Neural progenitor cell (in vitro differentiated cells): ENCODE measurements around the gene NGRN. TPM values are rescaled to one million over a fixed set of nuclear protein-coding genes. Genes with fewer than 3 reads are reported as not detected.
"Not testable (repeated sequence)": the region's sequence is repeated elsewhere in the genome, so short reads cannot be mapped to it uniquely, and the experiment has no call there.

Experiments
- DNase-seq: peaks from one replicate; pipeline ENCODE4 v3.0.0-alpha.2; 2016; ENCODE audit warnings: low spot score
- H2AFZ ChIP-seq: fragments of 200-600 bp; sonication (generic); replicated peaks from 2 replicates; pipeline ENCODE4 v1.6.1; 2016; ENCODE audit warnings: antibody characterized with exemption
- H3F3A ChIP-seq: fragments of 200-600 bp; sonication (generic); 2 replicates; pipeline ENCODE4 v1.6.1; 2016; ENCODE audit warnings: antibody characterized with exemption, low read depth
- H3K27ac ChIP-seq: fragments of 200-600 bp; sonication (generic); 2 replicates; pipeline ENCODE4 v1.5.1; 2016; ENCODE audit warnings: mild to moderate bottlenecking
- H3K27me3 ChIP-seq: fragments of 200-600 bp; sonication (generic); 2 replicates; pipeline ENCODE4 v1.6.1; 2016; ENCODE audit warnings: mild to moderate bottlenecking, moderate library complexity
- H3K36me3 ChIP-seq: fragments of 200-600 bp; sonication (generic); 2 replicates; pipeline ENCODE4 v1.5.1; 2016
- H3K4me1 ChIP-seq: fragments of 200-600 bp; sonication (generic); 2 replicates; pipeline ENCODE4 v1.6.1; 2016; ENCODE audit warnings: mixed run types
- H3K4me2 ChIP-seq: fragments of 200-600 bp; sonication (generic); 2 replicates; pipeline ENCODE4 v1.6.1; 2016
- H3K4me3 ChIP-seq: fragments of 200-600 bp; sonication (generic); 2 replicates; pipeline ENCODE4 v1.5.1; 2016
- H3K79me2 ChIP-seq: fragments of 200-600 bp; sonication (generic); 2 replicates; pipeline ENCODE4 v1.6.1; 2016; ENCODE audit warnings: low read depth
- H3K9ac ChIP-seq: fragments of 200-600 bp; sonication (generic); 2 replicates; pipeline ENCODE4 v1.6.1; 2016
- H3K9me3 ChIP-seq: fragments of 200-600 bp; sonication (generic); 2 replicates; pipeline ENCODE4 v1.5.1; 2016; ENCODE audit warnings: low read depth
- H4K20me1 ChIP-seq: fragments of 200-600 bp; sonication (generic); 2 replicates; pipeline ENCODE4 v1.6.1; 2016; ENCODE audit warnings: low read depth
- H3K27ac Mint-ChIP-seq: 3 replicates; pipeline ENCODE4 v1.8.0; 2021; ENCODE audit warnings: mixed read lengths
- H3K27me3 Mint-ChIP-seq: 2 replicates; pipeline ENCODE4 v1.8.0; 2022; ENCODE audit warnings: low read depth, mild to moderate bottlenecking, inconsistent platforms, moderate library complexity, mixed read lengths; ENCODE audit not compliant: insufficient read depth
- H3K36me3 Mint-ChIP-seq: 3 replicates; pipeline ENCODE4 v1.8.0; 2021; ENCODE audit warnings: mixed read lengths
- H3K4me1 Mint-ChIP-seq: 3 replicates; pipeline ENCODE4 v1.8.0; 2021; ENCODE audit warnings: mixed read lengths
- H3K4me3 Mint-ChIP-seq: 3 replicates; pipeline ENCODE4 v1.8.0; 2021; ENCODE audit warnings: mild to moderate bottlenecking, moderate library complexity, mixed read lengths
- H3K9me3 Mint-ChIP-seq: 3 replicates; pipeline ENCODE4 v1.8.0; 2020; ENCODE audit warnings: mixed read lengths
- EZH2 ChIP-seq: fragments of 200-600 bp; sonication (generic); IDR thresholded peaks from 2 replicates; pipeline ENCODE4 v1.6.1; 2017; ENCODE audit warnings: antibody characterized with exemption, mild to moderate bottlenecking, moderate library complexity
- EZH2phosphoT487 ChIP-seq: fragments of 200-600 bp; sonication (generic); IDR thresholded peaks from 2 replicates; pipeline ENCODE4 v1.6.1; 2017; ENCODE audit warnings: antibody characterized with exemption
- total RNA-seq: library from RNA; depleted of rRNA; stranded (reverse); fragments of >200 nt; gene quantifications from 2 replicates; pipeline ENCODE4 v1.2.3, GENCODE V29; 2015; ENCODE audit warnings: low replicate concordance
- TF ChIP-seq, protein P1 (sequence below): fragments of 200-600 bp; sonication (generic); IDR thresholded peaks from 2 replicates; pipeline ENCODE4 v1.5.1; 2017; ENCODE audit warnings: antibody characterized with exemption, mild to moderate bottlenecking

NGRN gene
- total RNA-seq, 1 donor from 2014 or later: 47.8 TPM

DNA sequence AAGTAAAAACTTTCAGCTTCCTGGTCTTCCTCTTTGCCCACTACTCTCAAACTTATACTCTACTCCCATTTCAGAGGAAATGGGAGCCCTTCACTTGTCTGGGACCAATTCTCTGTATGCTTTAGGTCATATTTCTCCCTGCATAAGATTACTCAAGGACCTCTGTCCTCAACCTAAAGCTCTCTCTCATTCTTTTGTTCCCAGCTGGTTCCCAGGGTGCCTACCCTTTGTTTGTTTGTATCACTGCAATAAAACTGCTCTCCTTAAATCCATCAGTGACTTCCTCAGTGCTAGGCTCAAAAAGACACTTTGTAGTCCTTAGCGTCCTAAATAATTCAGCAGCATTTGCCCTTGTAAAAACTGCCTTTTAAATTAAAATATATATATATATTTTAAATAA lies 2.9 kb downstream of the NGRN start:
- peaks cover 17% of the 10 kb centered on the region for H3F3A ChIP-seq
- no peaks in the 10 kb centered on the region for H3K27me3 ChIP-seq
- H3K4me2 ChIP-seq: peak overlapping the region; percentile 86
- H3K9me3 ChIP-seq: no peaks in the 10 kb centered on the region
- no peak overlapping the region for H3K9ac ChIP-seq
- H3K4me3 Mint-ChIP-seq: peak overlapping the region; percentile 68
- H3K9me3 Mint-ChIP-seq: no peaks in the 10 kb centered on the region
- H3K27me3 Mint-ChIP-seq: peaks cover 2% of the 10 kb centered on the region
- peak overlapping the region; percentile 58 for H3K4me3 ChIP-seq
- peaks cover 24% of the 10 kb centered on the region for H3K4me1 ChIP-seq
- peaks cover 25% of the 10 kb centered on the region for H3K36me3 Mint-ChIP-seq
- peak overlapping the region; percentile 18 for H3K27ac ChIP-seq
- peaks cover 60% of the 10 kb centered on the region for H3K79me2 ChIP-seq
- H3K4me1 Mint-ChIP-seq: peaks cover 27% of the 10 kb centered on the region
- peaks cover 34% of the 10 kb centered on the region for H4K20me1 ChIP-seq
- DNase-seq: peak; percentile 64
- H3K27ac Mint-ChIP-seq: no peak overlapping the region
- TF ChIP-seq EZH2 (no peak), EZH2phosphoT487 (no peak)
- TF ChIP-seq, protein P1, sequence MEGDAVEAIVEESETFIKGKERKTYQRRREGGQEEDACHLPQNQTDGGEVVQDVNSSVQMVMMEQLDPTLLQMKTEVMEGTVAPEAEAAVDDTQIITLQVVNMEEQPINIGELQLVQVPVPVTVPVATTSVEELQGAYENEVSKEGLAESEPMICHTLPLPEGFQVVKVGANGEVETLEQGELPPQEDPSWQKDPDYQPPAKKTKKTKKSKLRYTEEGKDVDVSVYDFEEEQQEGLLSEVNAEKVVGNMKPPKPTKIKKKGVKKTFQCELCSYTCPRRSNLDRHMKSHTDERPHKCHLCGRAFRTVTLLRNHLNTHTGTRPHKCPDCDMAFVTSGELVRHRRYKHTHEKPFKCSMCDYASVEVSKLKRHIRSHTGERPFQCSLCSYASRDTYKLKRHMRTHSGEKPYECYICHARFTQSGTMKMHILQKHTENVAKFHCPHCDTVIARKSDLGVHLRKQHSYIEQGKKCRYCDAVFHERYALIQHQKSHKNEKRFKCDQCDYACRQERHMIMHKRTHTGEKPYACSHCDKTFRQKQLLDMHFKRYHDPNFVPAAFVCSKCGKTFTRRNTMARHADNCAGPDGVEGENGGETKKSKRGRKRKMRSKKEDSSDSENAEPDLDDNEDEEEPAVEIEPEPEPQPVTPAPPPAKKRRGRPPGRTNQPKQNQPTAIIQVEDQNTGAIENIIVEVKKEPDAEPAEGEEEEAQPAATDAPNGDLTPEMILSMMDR: no peak
- H3K36me3 ChIP-seq: peaks cover 3% of the 10 kb centered on the region
- H2AFZ ChIP-seq: no peak overlapping the region

DNA sequence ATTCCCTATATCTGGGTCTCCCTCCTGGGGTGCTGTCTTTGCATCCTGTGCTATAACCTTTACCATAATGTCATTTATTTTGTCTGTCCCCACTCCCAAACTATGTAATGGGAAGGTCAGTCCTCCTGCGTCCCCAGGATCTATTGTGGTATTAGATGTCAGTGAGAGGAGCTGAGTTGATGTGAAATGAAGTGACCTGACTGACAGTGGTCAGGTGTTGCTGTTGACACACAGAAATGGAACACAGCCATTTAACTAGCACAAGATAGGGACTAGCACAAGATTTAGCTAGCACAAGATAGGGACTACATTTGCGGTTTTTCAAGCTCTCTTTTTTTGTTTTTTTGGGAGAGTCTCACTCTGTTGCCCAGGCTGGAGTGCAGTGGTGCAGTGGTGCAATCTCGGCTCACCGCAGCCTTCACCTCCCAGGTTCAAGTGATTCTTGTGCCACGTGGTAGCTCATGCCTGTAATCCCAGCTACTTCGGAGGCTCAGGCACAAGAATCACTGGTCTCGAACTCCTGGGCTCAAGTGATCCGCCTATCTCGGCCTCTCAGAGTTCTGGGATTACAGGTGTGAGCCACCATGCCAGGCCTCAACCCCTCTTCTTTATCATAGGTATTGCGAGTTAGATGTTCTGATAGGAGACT lies 5.2 kb downstream of the NGRN start:
- no peak for DNase-seq
- H3K4me1 Mint-ChIP-seq: peaks cover 22% of the 10 kb centered on the region
- H3K9me3 Mint-ChIP-seq: peaks cover 2% of the 10 kb centered on the region
- Histone ChIP-seq H3F3A (peaks cover 17% of the 10 kb centered on the region), H3K4me1 (peaks cover 20% of the 10 kb centered on the region), H3K4me2 (no peak overlapping the region), H4K20me1 (peaks cover 34% of the 10 kb centered on the region), H3K9ac (no peak overlapping the region), H3K4me3 (no peak overlapping the region), H2AFZ (no peak overlapping the region), H3K36me3 (peaks cover 3% of the 10 kb centered on the region), H3K79me2 (peaks cover 60% of the 10 kb centered on the region), H3K27ac (no peak overlapping the region), H3K27me3 (no peaks in the 10 kb centered on the region), H3K9me3 (no peaks in the 10 kb centered on the region)
- no peak overlapping the region for H3K27ac Mint-ChIP-seq
- H3K4me3 Mint-ChIP-seq: no peak overlapping the region
- peaks cover 33% of the 10 kb centered on the region for H3K36me3 Mint-ChIP-seq
- peaks cover 2% of the 10 kb centered on the region for H3K27me3 Mint-ChIP-seq
- TF ChIP-seq, protein P1: no peak
- TF ChIP-seq EZH2: no peak
- TF ChIP-seq EZH2phosphoT487: no peak

DNA sequence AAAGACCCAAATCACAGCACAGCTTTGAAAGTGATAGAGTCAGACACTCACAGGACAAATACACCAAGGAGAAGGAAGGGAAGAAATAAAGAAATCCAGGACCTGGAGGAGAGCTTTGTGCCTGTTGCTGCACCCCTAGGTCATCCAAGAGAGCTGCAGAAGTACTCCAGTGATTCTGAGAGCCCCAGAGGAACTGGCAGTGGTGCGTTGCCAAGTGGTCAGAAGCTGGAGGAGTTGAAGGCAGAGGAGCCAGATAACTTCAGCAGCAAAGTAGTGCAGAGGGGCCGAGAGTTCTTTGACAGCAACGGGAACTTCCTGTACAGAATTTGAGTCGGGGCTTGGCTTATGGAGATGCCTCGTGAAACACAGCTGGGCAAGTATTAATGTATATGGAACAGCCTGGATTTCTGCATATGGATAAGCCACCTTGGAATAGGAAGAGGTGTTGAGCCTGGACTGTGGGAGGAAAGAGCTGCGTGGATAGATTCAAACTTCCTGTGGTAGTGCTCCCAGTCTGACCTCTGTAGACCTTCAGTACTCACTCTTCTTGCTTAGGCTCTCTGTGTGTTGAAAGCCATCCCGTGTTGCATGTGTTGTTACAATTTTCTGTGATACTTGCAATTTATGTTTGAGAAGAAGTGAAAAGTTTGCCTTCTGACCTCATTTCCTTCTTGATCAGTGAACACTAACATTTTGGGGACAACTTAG lies 6.1 kb downstream of the NGRN start:
- H3K4me1 ChIP-seq: peaks cover 17% of the 10 kb centered on the region
- Mint-ChIP-seq H3K9me3 (peaks cover 2% of the 10 kb centered on the region), H3K27me3 (no peaks in the 10 kb centered on the region), H3K4me1 (peaks cover 20% of the 10 kb centered on the region), H3K36me3 (peaks cover 37% of the 10 kb centered on the region), H3K27ac (no peak overlapping the region), H3K4me3 (no peak overlapping the region)
- no peaks in the 10 kb centered on the region for H3K9me3 ChIP-seq
- H4K20me1 ChIP-seq: peaks cover 32% of the 10 kb centered on the region
- H3K4me2 ChIP-seq: no peak overlapping the region
- no peak for TF ChIP-seq EZH2
- TF ChIP-seq EZH2phosphoT487: no peak
- TF ChIP-seq, protein P1: no peak
- no peaks in the 10 kb centered on the region for H3K27me3 ChIP-seq
- no peak overlapping the region for H3K27ac ChIP-seq
- H2AFZ ChIP-seq: no peak overlapping the region
- H3K9ac ChIP-seq: no peak overlapping the region
- peaks cover 3% of the 10 kb centered on the region for H3K36me3 ChIP-seq
- peaks cover 50% of the 10 kb centered on the region for H3K79me2 ChIP-seq
- DNase-seq: no peak
- peaks cover 17% of the 10 kb centered on the region for H3F3A ChIP-seq
- H3K4me3 ChIP-seq: no peak overlapping the region

DNA sequence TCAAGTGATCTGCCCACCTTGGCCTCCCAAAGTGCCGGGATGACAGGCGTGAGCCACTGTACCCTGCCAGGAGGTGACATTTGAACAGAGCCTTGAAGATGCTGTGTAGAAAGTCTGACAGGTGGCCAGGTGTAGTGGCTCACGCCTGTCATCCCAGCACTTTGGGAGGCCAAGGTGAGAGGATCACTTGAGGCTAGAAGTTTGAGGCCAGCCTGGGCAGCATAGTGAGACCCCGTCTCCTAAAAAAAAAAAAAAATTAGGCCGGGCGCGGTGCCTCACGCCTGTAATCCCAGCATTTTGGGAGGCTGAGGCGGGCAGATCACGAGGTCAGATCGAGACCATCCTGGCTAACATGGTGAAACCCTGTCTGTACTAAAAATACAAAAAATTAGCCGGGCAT lies 13.0 kb downstream of the NGRN start:
- H3K27ac Mint-ChIP-seq, H3K9ac ChIP-seq, DNase-seq, H3K4me2 ChIP-seq, H3K9me3 ChIP-seq, H3K36me3 ChIP-seq, H3K27ac ChIP-seq, H3K27me3 Mint-ChIP-seq, H3K4me1 Mint-ChIP-seq, H3K4me1 ChIP-seq, H2AFZ ChIP-seq, H4K20me1 ChIP-seq, H3K27me3 ChIP-seq, H3K4me3 Mint-ChIP-seq, H3K79me2 ChIP-seq, H3K4me3 ChIP-seq, H3K9me3 Mint-ChIP-seq: not testable (repeated sequence)
- H3K36me3 Mint-ChIP-seq: peaks cover 12% of the 10 kb centered on the region
- H3F3A ChIP-seq: peaks cover 13% of the 10 kb centered on the region

DNA sequence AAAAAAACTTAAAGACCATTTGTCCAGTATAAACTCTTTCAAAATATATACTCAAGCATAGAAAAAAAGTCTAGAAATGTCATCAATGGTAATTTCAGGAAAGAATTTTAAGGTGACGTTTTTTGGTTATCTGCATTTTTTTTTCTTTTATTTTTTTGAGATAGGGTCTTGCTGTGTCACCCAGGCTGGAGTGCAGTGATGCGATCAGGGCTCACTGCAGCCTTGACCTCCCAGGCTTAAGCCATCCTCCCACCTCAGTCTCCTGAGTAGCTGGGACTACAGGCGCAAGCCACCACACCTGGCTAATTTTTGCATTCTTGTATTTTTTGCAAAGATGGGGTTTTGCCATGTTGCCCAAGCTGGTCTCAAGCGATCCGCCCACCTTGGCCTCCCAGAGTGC lies 15.3 kb downstream of the NGRN start:
- not testable (repeated sequence) for H3K4me1 ChIP-seq, DNase-seq, H3K79me2 ChIP-seq, H2AFZ ChIP-seq, H3K27ac ChIP-seq, H3K4me3 Mint-ChIP-seq, H3K4me1 Mint-ChIP-seq, H3K9me3 Mint-ChIP-seq, H3K36me3 Mint-ChIP-seq, H3K27ac Mint-ChIP-seq, H4K20me1 ChIP-seq, H3K9me3 ChIP-seq, H3K9ac ChIP-seq, H3K4me3 ChIP-seq, H3K27me3 Mint-ChIP-seq, H3K36me3 ChIP-seq, H3K27me3 ChIP-seq
- Histone ChIP-seq H3K4me2 (peak overlapping the region; percentile 50), H3F3A (peaks cover 13% of the 10 kb centered on the region)
